Kidney (tissue), 14 donors: ENCODE measurements around the gene TMEM94. TPM values are rescaled to one million over a fixed set of nuclear protein-coding genes. Genes with fewer than 3 reads are reported as not detected.
A peak's percentile ranks its signal among the peaks of the same experiment; 100 is the strongest.

Source experiments
- DNase-seq, 5 donors: peaks; one replicate each; pipeline ENCODE4 v3.0.0-alpha.2; 2013 to 2020
- FAIRE-seq: peaks from 2 replicates; lab custom pipeline; 2012; peaks lifted over from hg19 to GRCh38; lab: Jason Lieb, UNC
- H3K27ac ChIP-seq, 2 donors: one replicate each; pipeline ENCODE4 v1.7.0; 2013; ENCODE audit warnings: low read depth in 2 of 2, low read length in 2 of 2, inconsistent platforms in 1 of 2
- H3K27me3 ChIP-seq: one replicate; pipeline ENCODE4 v1.7.1; 2013; ENCODE audit warnings: low read length, inconsistent platforms; ENCODE audit not compliant: control insufficient read depth, insufficient read depth
- H3K36me3 ChIP-seq, 3 donors: one replicate each; pipeline versions ENCODE4 v1.7.0 to v1.7.1; 2013; ENCODE audit warnings: low read length in 3 of 3, control low read depth in 1 of 3, inconsistent platforms in 1 of 3; ENCODE audit not compliant: insufficient read depth in 3 of 3, control insufficient read depth in 2 of 3
- H3K4me1 ChIP-seq, 3 donors: one replicate each; pipeline versions ENCODE4 v1.7.0 to v1.7.1; 2013; ENCODE audit warnings: low read length in 3 of 3, inconsistent platforms in 1 of 3, low read depth in 1 of 3; ENCODE audit not compliant: control insufficient read depth in 2 of 3, insufficient read depth in 2 of 3
- H3K4me3 ChIP-seq, 3 donors: one replicate each; pipeline versions ENCODE4 v1.7.0 to v1.8.1; 2013; ENCODE audit warnings: low read length in 3 of 3, control low read depth in 1 of 3, inconsistent platforms in 1 of 3
- H3K9ac ChIP-seq, 3 donors: one replicate each; pipeline versions ENCODE4 v1.7.0 to v1.7.1; 2013; ENCODE audit warnings: low read length in 3 of 3, control low read depth in 1 of 3, inconsistent platforms in 1 of 3
- H3K9me3 ChIP-seq, 3 donors: one replicate each; pipeline versions ENCODE4 v1.7.0 to v1.7.1; 2013; ENCODE audit warnings: low read length in 3 of 3, control low read depth in 1 of 3, inconsistent platforms in 1 of 3; ENCODE audit not compliant: control insufficient read depth in 2 of 3, insufficient read depth in 1 of 3
- CTCF ChIP-seq: IDR thresholded peaks from 3 replicates; pipeline ENCODE4 v1.5.1; 2012; ENCODE audit warnings: mild to moderate bottlenecking, moderate library complexity, borderline replicate concordance; ENCODE audit not compliant: insufficient read depth; ENCODE audit errors: extremely low read depth
- intact Hi-C: fragments of 100-400 bp; cut with DNase I; formaldehyde crosslinking; loops from one replicate; pipeline ENCODE4 v1.11.1; 2022
- polyA plus RNA-seq: library from polyadenylated mRNA; stranded (reverse); fragments of 350-450 nt; fragmentation: Illumina TruSeq; extraction: RNeasy Lipid Tissue Mini Kit (QIAGEN cat#74804); gene quantifications from one replicate; pipeline ENCODE4 v1.2.3, GENCODE V29; 2014; ENCODE audit warnings: low read depth, low replicate concordance; ENCODE audit not compliant: insufficient read depth
- total RNA-seq: library from RNA; stranded (reverse); fragmentation: NEBNext Ultra II Directional; extraction: Animal tissue kit (Norgen Biotek cat#: 25700); gene quantifications from one replicate; pipeline ENCODE4 v1.2.1, GENCODE V29; 2021
- donor health status: control.
- donor health status: control.
- donor health status: control.
- donor health status: control.
- donor health status: control.
- donor health status: DM: yes; HTN: yes; CAD: no.
- donor health status: Normal renal cell carcinoma (clear cell type).

TMEM94 gene
- total and polyA plus RNA-seq, 2 donors from 2014 or later, result 49.6 to 82.6 TPM

- peak overlapping the region; percentile 63 to 70 for H3K27ac ChIP-seq
Observed at GRCh38 chr17:75500419-75501216, 44.2 kb downstream of the TMEM94 start.

GRCh38 chr17:75501378-75502071, 45.1 kb downstream of the TMEM94 start:
- Histone ChIP-seq H3K27me3 (no peaks in the 10 kb centered on the region), H3K36me3 (peaks cover 0 to 54% (median 5%) of the 10 kb centered on the region in 3 donors), H3K27ac (peak overlapping the region; percentile 70 to 74), H3K9me3 (no peaks in the 10 kb centered on the region), H3K9ac (no peak overlapping the region), H3K4me1 (peaks cover 0 to 31% (median 5%) of the 10 kb centered on the region in 3 donors), H3K4me3 (no peak overlapping the region)
- DNase-seq (no peak), FAIRE-seq (no peak)
- no peak for TF ChIP-seq CTCF
- intact Hi-C loops, result loop anchor here (10.0 kb wide), 1 partner anchor 77 kb away; no protein-coding TSS in a partner anchor

More at GRCh38 chr17:75500419-75501216, 44.2 kb downstream of the TMEM94 start:
- H3K4me1 ChIP-seq, result peaks cover 0 to 31% (median 5%) of the 10 kb centered on the region in 3 donors
- DNase-seq (no peak), FAIRE-seq (no peak)
- intact Hi-C loops, result loop anchor here (10.0 kb wide), 1 partner anchor 76 kb away; no protein-coding TSS in a partner anchor
- peak overlapping the region in 1 of 3 donors; percentile 26 for H3K9ac ChIP-seq
- no peaks in the 10 kb centered on the region for H3K9me3 ChIP-seq
- no peak overlapping the region for H3K4me3 ChIP-seq
- no peaks in the 10 kb centered on the region for H3K27me3 ChIP-seq
- peaks cover 0 to 53% (median 6%) of the 10 kb centered on the region in 3 donors for H3K36me3 ChIP-seq
- TF ChIP-seq CTCF, result no peak

GRCh38 chr17:75502072-75502720, 45.8 kb downstream of the TMEM94 start:
- TF ChIP-seq CTCF, result no peak
- H3K36me3 ChIP-seq, result peaks cover 0 to 54% (median 6%) of the 10 kb centered on the region in 3 donors
- DNase-seq, result no peak
- no peak for FAIRE-seq
- no peaks in the 10 kb centered on the region for H3K27me3 ChIP-seq
- H3K4me3 ChIP-seq, result no peak overlapping the region
- H3K27ac ChIP-seq, result peak overlapping the region; percentile 70 to 74
- intact Hi-C loops, result loop anchor here (10.0 kb wide), 1 partner anchor 77 kb away; no protein-coding TSS in a partner anchor
- H3K4me1 ChIP-seq, result peaks cover 0 to 32% (median 5%) of the 10 kb centered on the region in 3 donors
- no peak overlapping the region for H3K9ac ChIP-seq
- H3K9me3 ChIP-seq, result no peaks in the 10 kb centered on the region
